WTC11 (cell line): ENCODE results near the gene MARF1. TPM values are rescaled to one million over a fixed set of nuclear protein-coding genes. Genes with fewer than 3 reads are reported as not detected.
"Not testable (repeated sequence)": the region's sequence is repeated elsewhere in the genome, so short reads cannot be mapped to it uniquely, and the experiment has no call there.

ENCODE experiments used
- ATAC-seq: fragments of 200-7000 bp; cut with Tn5 transposase; 2 replicates; pipeline ENCODE4 v1.10.0; 2021; ENCODE audit warnings: mild to moderate bottlenecking, moderate library complexity
- CTCF ChIA-PET: fragments of 300-600 bp; sonication (Branson Sonifier 250); formaldehyde crosslinking; loops from one replicate; lab custom pipeline; 2021; ENCODE audit warnings: antibody characterized with exemption; lab: Charles Lee
- POLR2A ChIA-PET: fragments of 350-600 bp; sonication (Branson Sonifier 250); formaldehyde crosslinking; loops from one replicate; lab custom pipeline; 2021; ENCODE audit warnings: antibody characterized with exemption; lab: Charles Lee
- DNase-seq: peaks from one replicate; pipeline ENCODE4 v3.0.0; 2021; ENCODE audit warnings: low spot score
- H3K27ac Mint-ChIP-seq: 2 replicates; pipeline ENCODE4 v1.8.0; 2021; ENCODE audit warnings: mixed read lengths
- H3K27me3 Mint-ChIP-seq: 2 replicates; pipeline ENCODE4 v1.8.0; 2021; ENCODE audit warnings: low read depth, mild to moderate bottlenecking, moderate library complexity, mixed read lengths
- H3K36me3 Mint-ChIP-seq: 2 replicates; pipeline ENCODE4 v1.8.0; 2021; ENCODE audit warnings: mixed read lengths
- H3K4me1 Mint-ChIP-seq: 2 replicates; pipeline ENCODE4 v1.8.0; 2022; ENCODE audit warnings: mixed read lengths
- H3K4me3 Mint-ChIP-seq: 2 replicates; pipeline ENCODE4 v1.8.0; 2021; ENCODE audit warnings: mild to moderate bottlenecking, moderate library complexity, mixed read lengths
- H3K9me3 Mint-ChIP-seq: 2 replicates; pipeline ENCODE4 v1.8.0; 2021; ENCODE audit warnings: mixed read lengths
- ATF3 ChIP-seq: sonication (generic); formaldehyde crosslinking; conservative IDR thresholded peaks from 2 replicates; pipeline ENCODE4 v1.8.1; 2022; ENCODE audit warnings: mild to moderate bottlenecking, missing genetic modification reagents
- CREM ChIP-seq: sonication (generic); formaldehyde crosslinking; IDR thresholded peaks from 2 replicates; pipeline ENCODE4 v1.8.1; 2022; ENCODE audit warnings: mild to moderate bottlenecking, missing genetic modification reagents, moderate library complexity
- ELF4 ChIP-seq: sonication (generic); formaldehyde crosslinking; IDR thresholded peaks from 2 replicates; pipeline ENCODE4 v1.8.1; 2022; ENCODE audit warnings: low read depth, mild to moderate bottlenecking, moderate library complexity, missing genetic modification reagents
- ESRRA ChIP-seq: sonication (generic); formaldehyde crosslinking; IDR thresholded peaks from 2 replicates; pipeline ENCODE4 v1.8.1; 2022; ENCODE audit warnings: mild to moderate bottlenecking, missing genetic modification reagents, borderline replicate concordance
- FOXJ3 ChIP-seq: sonication (generic); formaldehyde crosslinking; IDR thresholded peaks from 2 replicates; pipeline ENCODE4 v1.9.0; 2021; ENCODE audit warnings: missing genetic modification reagents, mild to moderate bottlenecking, borderline replicate concordance
- FOXK1 ChIP-seq: sonication (generic); formaldehyde crosslinking; IDR thresholded peaks from 2 replicates; pipeline ENCODE4 v1.8.0; 2022; ENCODE audit warnings: mild to moderate bottlenecking, moderate library complexity, missing genetic modification reagents
- FOXP4 ChIP-seq: sonication (generic); formaldehyde crosslinking; IDR thresholded peaks from 2 replicates; pipeline ENCODE4 v1.8.0; 2022; ENCODE audit warnings: mild to moderate bottlenecking, missing genetic modification reagents
- GRHL2 ChIP-seq: fragments of 250-450 bp; sonication (Bioruptor Pico); IDR thresholded peaks from 2 replicates; pipeline ENCODE4 v1.8.0; 2022; ENCODE audit warnings: mild to moderate bottlenecking, moderate library complexity; ENCODE audit not compliant: insufficient replicate concordance, severe bottlenecking
- HMGA2 ChIP-seq: fragments of 250-450 bp; sonication (Bioruptor Pico); IDR thresholded peaks from 2 replicates; pipeline ENCODE4 v1.4.0; 2021; ENCODE audit warnings: mild to moderate bottlenecking, moderate library complexity
- NFYB ChIP-seq: sonication (generic); formaldehyde crosslinking; conservative IDR thresholded peaks from 2 replicates; pipeline ENCODE4 v1.8.0; 2022; ENCODE audit warnings: low read depth, missing genetic modification reagents
- RELA ChIP-seq: sonication (generic); formaldehyde crosslinking; IDR thresholded peaks from 2 replicates; pipeline ENCODE4 v1.8.1; 2022; ENCODE audit warnings: missing genetic modification reagents, mild to moderate bottlenecking, borderline replicate concordance
- RORB ChIP-seq: fragments of 250-450 bp; sonication (Bioruptor Pico); IDR thresholded peaks from 2 replicates; pipeline ENCODE4 v1.9.0; 2021; ENCODE audit warnings: mild to moderate bottlenecking
- SMAD4 ChIP-seq: sonication (generic); formaldehyde crosslinking; IDR thresholded peaks from 2 replicates; pipeline ENCODE4 v1.8.0; 2022; ENCODE audit warnings: mild to moderate bottlenecking, missing genetic modification reagents
- TEAD1 ChIP-seq: sonication (generic); formaldehyde crosslinking; IDR thresholded peaks from 2 replicates; pipeline ENCODE4 v1.8.0; 2022; ENCODE audit warnings: mild to moderate bottlenecking, missing genetic modification reagents
- TEAD4 ChIP-seq: sonication (generic); formaldehyde crosslinking; IDR thresholded peaks from 2 replicates; pipeline ENCODE4 v1.8.0; 2022; ENCODE audit warnings: mild to moderate bottlenecking, missing genetic modification reagents
- USF2 ChIP-seq: sonication (generic); formaldehyde crosslinking; IDR thresholded peaks from 2 replicates; pipeline ENCODE4 v1.8.1; 2023; ENCODE audit warnings: mild to moderate bottlenecking, missing genetic modification reagents, moderate library complexity
- ZMAT4 ChIP-seq: fragments of 250-450 bp; sonication (Bioruptor Pico); IDR thresholded peaks from 2 replicates; pipeline ENCODE4 v1.9.0; 2021; ENCODE audit warnings: mild to moderate bottlenecking
- ZNF219 ChIP-seq: sonication (generic); formaldehyde crosslinking; IDR thresholded peaks from 2 replicates; pipeline ENCODE4 v1.8.0; 2023; ENCODE audit warnings: missing genetic modification reagents, mild to moderate bottlenecking, borderline replicate concordance
- ZNF416 ChIP-seq: fragments of 250-450 bp; sonication (Bioruptor Pico); IDR thresholded peaks from 2 replicates; pipeline ENCODE4 v1.9.0; 2021; ENCODE audit warnings: mild to moderate bottlenecking, inconsistent platforms
- total RNA-seq: library from RNA; stranded (reverse); gene quantifications from 3 replicates; pipeline ENCODE4 v1.2.3, GENCODE V29; 2021

The MARF1 gene
- total RNA-seq, 1 experiment from 2014 or later = 31.9 TPM

- CTCF ChIA-PET = interaction anchor here (1.5 kb wide), 1 partner anchor 22 kb away, joined by 6 read pairs; no protein-coding TSS in a partner anchor
- Mint-ChIP-seq H3K9me3 (no peaks in the 10 kb centered on the region), H3K4me1 (no peaks in the 10 kb centered on the region), H3K27me3 (no peaks in the 10 kb centered on the region), H3K36me3 (peaks cover 5% of the 10 kb centered on the region; the same call in 1 of the 2 replicates), H3K27ac (peak overlapping the region; percentile 57), H3K4me3 (no peak overlapping the region)
- DNase-seq = no peak
- no peak for ATAC-seq
- TF ChIP-seq RORB (CRISPR knock-in tag) = no peak
- no peak for TF ChIP-seq ZMAT4 (CRISPR knock-in tag)
- TF ChIP-seq ZNF219 (CRISPR knock-in tag) = no peak
- no peak for TF ChIP-seq RELA
- no peak for TF ChIP-seq FOXK1
- POLR2A ChIA-PET = interaction anchor here (0.5 kb wide), 1 partner anchor 571 kb away, joined by 3 read pairs; no protein-coding TSS in a partner anchor
These were observed 17.2 kb upstream of the MARF1 start for GRCh38 chr16:15660203-15660601.

- ChIA-PET POLR2A (no interaction called here), CTCF (no interaction called here)
- ATAC-seq = no peak
- TF ChIP-seq ZNF219 (CRISPR knock-in tag) (no peak), USF2 (CRISPR knock-in tag) (no peak), ESRRA (CRISPR knock-in tag) (no peak), NFYB (CRISPR knock-in tag) (no peak), ZMAT4 (CRISPR knock-in tag) (no peak), ATF3 (CRISPR knock-in tag) (no peak), FOXJ3 (no peak), GRHL2 (CRISPR knock-in tag) (no peak), TEAD4 (CRISPR knock-in tag) (no peak), ZNF416 (no peak), SMAD4 (CRISPR knock-in tag) (no peak), CREM (no peak), TEAD1 (no peak), HMGA2 (CRISPR knock-in tag) (no peak), FOXP4 (CRISPR knock-in tag) (no peak), ELF4 (CRISPR knock-in tag) (no peak)
- no peaks in the 10 kb centered on the region for H3K9me3 Mint-ChIP-seq
- H3K36me3 Mint-ChIP-seq = no peaks in the 10 kb centered on the region; the same call in 1 of the 2 replicates
- DNase-seq = no peak
- H3K4me3 Mint-ChIP-seq = no peak overlapping the region
- H3K27me3 Mint-ChIP-seq = no peaks in the 10 kb centered on the region
- no peaks in the 10 kb centered on the region for H3K4me1 Mint-ChIP-seq
- H3K27ac Mint-ChIP-seq = 0 out of 2 replicates have a peak overlapping the region, but pooled peaks have one; percentile 12
These were observed 15.6 kb upstream of the MARF1 start for GRCh38 chr16:15658556-15658955.

- ATAC-seq = peak; percentile 73
- Mint-ChIP-seq H3K4me1 (no peaks in the 10 kb centered on the region), H3K9me3 (no peaks in the 10 kb centered on the region), H3K27ac (no peak overlapping the region), H3K36me3 (peaks cover 3% of the 10 kb centered on the region; the same call in 1 of the 2 replicates), H3K4me3 (no peak overlapping the region), H3K27me3 (no peaks in the 10 kb centered on the region)
- ChIA-PET CTCF (no interaction called here), POLR2A (no interaction called here)
- DNase-seq = no peak
- TF ChIP-seq ATF3 (CRISPR knock-in tag) (no peak), RELA (no peak)
These were observed 15.2 kb upstream of the MARF1 start for GRCh38 chr16:15658149-15658548.

- H3K36me3 Mint-ChIP-seq, H3K27ac Mint-ChIP-seq, H3K4me3 Mint-ChIP-seq, DNase-seq, H3K9me3 Mint-ChIP-seq, H3K27me3 Mint-ChIP-seq, ATAC-seq, H3K4me1 Mint-ChIP-seq, POLR2A ChIA-PET: not testable (repeated sequence)
- CTCF ChIA-PET = interaction anchor here (0.6 kb wide), 1 partner anchor 623 kb away, joined by 3 read pairs; no protein-coding TSS in a partner anchor
These were observed 12.6 kb upstream of the MARF1 start for GRCh38 chr16:15655561-15655960.
